ENCODE measurements around the gene ZNF891. TPM values are rescaled to one million over a fixed set of nuclear protein-coding genes. Genes with fewer than 3 reads are reported as not detected.

ZNF891 gene
- total RNA-seq, 1 experiment from 2014 or later = 2.2 TPM

DNA sequence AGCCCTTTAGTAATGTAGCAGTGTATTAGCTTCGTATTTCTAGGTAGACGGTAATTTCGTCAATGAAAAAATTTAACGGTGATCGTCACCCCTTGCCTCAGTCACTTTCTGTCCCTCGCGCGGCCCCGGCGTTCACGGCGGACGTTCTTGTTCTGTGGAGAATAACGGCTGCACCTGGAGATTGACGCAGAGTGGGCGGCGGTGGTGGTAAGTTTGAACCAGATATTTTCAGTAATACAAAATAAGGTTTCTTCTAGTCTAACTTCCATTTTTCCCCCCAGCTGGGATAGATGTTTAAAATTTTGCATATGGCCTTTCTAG lies 694 bp upstream of the ZNF891 start:
- intact Hi-C loops (cut with micrococcal nuclease; ENCODE audit: unreplicated experiment) = no loop called here
- ATAC-seq (peak; percentile 6; the same call in 1 of the 2 replicates), DNase-seq (ENCODE audit: low read depth, low spot score) (no peak)
- peaks cover 52% of the 10 kb centered on the region for H3K9me3 ChIP-seq (ENCODE audit: control insufficient read depth, insufficient read depth, low read depth, low read length)
- peaks cover 6% of the 10 kb centered on the region; the same call in 1 of the 2 replicates for H3K4me1 ChIP-seq (ENCODE audit: control insufficient read depth, insufficient read depth, low read length)
- TF ChIP-seq POLR2AphosphoS5 (IDR thresholded peaks at IDR 0.05; ENCODE audit: low read depth, low read length) (no peak), REST (IDR thresholded peaks at IDR 0.05; ENCODE audit: insufficient read depth in 1 of 2, low read depth in 2 of 2, low read length in 1 of 2) (no peak), TCF7L2 (IDR thresholded peaks at IDR 0.05; ENCODE audit: low read depth, low read length) (no peak), SIN3A (IDR thresholded peaks at IDR 0.05; ENCODE audit: borderline replicate concordance, insufficient read depth, low read depth, low read length) (no peak)
- TF ChIP-seq, protein P1, sequence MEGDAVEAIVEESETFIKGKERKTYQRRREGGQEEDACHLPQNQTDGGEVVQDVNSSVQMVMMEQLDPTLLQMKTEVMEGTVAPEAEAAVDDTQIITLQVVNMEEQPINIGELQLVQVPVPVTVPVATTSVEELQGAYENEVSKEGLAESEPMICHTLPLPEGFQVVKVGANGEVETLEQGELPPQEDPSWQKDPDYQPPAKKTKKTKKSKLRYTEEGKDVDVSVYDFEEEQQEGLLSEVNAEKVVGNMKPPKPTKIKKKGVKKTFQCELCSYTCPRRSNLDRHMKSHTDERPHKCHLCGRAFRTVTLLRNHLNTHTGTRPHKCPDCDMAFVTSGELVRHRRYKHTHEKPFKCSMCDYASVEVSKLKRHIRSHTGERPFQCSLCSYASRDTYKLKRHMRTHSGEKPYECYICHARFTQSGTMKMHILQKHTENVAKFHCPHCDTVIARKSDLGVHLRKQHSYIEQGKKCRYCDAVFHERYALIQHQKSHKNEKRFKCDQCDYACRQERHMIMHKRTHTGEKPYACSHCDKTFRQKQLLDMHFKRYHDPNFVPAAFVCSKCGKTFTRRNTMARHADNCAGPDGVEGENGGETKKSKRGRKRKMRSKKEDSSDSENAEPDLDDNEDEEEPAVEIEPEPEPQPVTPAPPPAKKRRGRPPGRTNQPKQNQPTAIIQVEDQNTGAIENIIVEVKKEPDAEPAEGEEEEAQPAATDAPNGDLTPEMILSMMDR (IDR thresholded peaks at IDR 0.05) = no peak
- POLR2A ChIA-PET = no interaction called here
- no peaks in the 10 kb centered on the region for H3K27me3 ChIP-seq (ENCODE audit: control insufficient read depth, insufficient read depth, low read length)
- CTCF ChIA-PET = interaction anchor here (0.6 kb wide), 1 partner anchor 47 kb away, joined by 3 read pairs; no protein-coding TSS in a partner anchor
- in situ Hi-C loops (cut with HindIII; ENCODE audit: low pct_unique_long_range_greater_than_20kb, low sequenced_read_pairs) = no loop called here
- peak overlapping the region; percentile 92 for H3K27ac ChIP-seq (ENCODE audit: low read length)
- BruUV-seq (replicated peaks) = TSS peak; percentile 92
- H3K4me3 ChIP-seq (ENCODE audit: low read depth in 2 of 2, low read length in 2 of 2) = peak overlapping the region; percentile 89 to 99
- H3K36me3 ChIP-seq (ENCODE audit: control insufficient read depth, insufficient read depth, low read length) = no peaks in the 10 kb centered on the region; the same call in 1 of the 2 replicates

- intact Hi-C loops (cut with micrococcal nuclease; ENCODE audit: unreplicated experiment) (no loop called here), in situ Hi-C loops (cut with HindIII; ENCODE audit: low pct_unique_long_range_greater_than_20kb, low sequenced_read_pairs) (no loop called here)
- H3K4me3 ChIP-seq (ENCODE audit: low read depth in 2 of 2, low read length in 2 of 2) = peak overlapping the region; percentile 89 to 99
- TF ChIP-seq, protein P1 (IDR thresholded peaks at IDR 0.05) = no peak
- TF ChIP-seq POLR2AphosphoS5 (IDR thresholded peaks at IDR 0.05; ENCODE audit: low read depth, low read length) (no peak), TCF7L2 (IDR thresholded peaks at IDR 0.05; ENCODE audit: low read depth, low read length) (no peak), SIN3A (IDR thresholded peaks at IDR 0.05; ENCODE audit: borderline replicate concordance, insufficient read depth, low read depth, low read length) (no peak), REST (IDR thresholded peaks at IDR 0.05; ENCODE audit: insufficient read depth in 1 of 2, low read depth in 2 of 2, low read length in 1 of 2) (peak; percentile 40 to 56; a peak in 1 of 4 replicates)
- DNase-seq (ENCODE audit: low read depth, low spot score) (no peak), ATAC-seq (peak; percentile 59)
- ChIA-PET POLR2A (no interaction called here), CTCF (no interaction called here)
- H3K4me1 ChIP-seq (ENCODE audit: control insufficient read depth, insufficient read depth, low read length) = peaks cover 6% of the 10 kb centered on the region; the same call in 1 of the 2 replicates
- peaks cover 63% of the 10 kb centered on the region for H3K9me3 ChIP-seq (ENCODE audit: control insufficient read depth, insufficient read depth, low read depth, low read length)
- H3K27ac ChIP-seq (ENCODE audit: low read length) = peak overlapping the region; percentile 76
- no peaks in the 10 kb centered on the region for H3K27me3 ChIP-seq (ENCODE audit: control insufficient read depth, insufficient read depth, low read length)
- no TSS peak for BruUV-seq (replicated peaks)
- no peaks in the 10 kb centered on the region; the same call in 1 of the 2 replicates for H3K36me3 ChIP-seq (ENCODE audit: control insufficient read depth, insufficient read depth, low read length)
These were observed 571 bp downstream of the ZNF891 start for GRCh38 chr12:133129368-133130037.

All from Panc1 (cell line).